GM10266 (cell line): ENCODE measurements around the gene GRIN2D.

ENCODE experiments used
- DNase-seq: peaks from one replicate; pipeline ENCODE4 v3.0.0; 2012; ENCODE audit errors: extremely low spot score
- TF ChIP-seq, protein P1 (sequence below): IDR thresholded peaks from 2 replicates; pipeline ENCODE4 v1.5.1; 2012; ENCODE audit warnings: mild to moderate bottlenecking, low read depth; ENCODE audit not compliant: control insufficient read depth, insufficient read depth; ENCODE audit errors: missing control alignments

Gene GRIN2D

GRCh38 chr19:48353677-48354076 is 39.8 kb upstream of the GRIN2D start:
- DNase-seq, result no peak
- TF ChIP-seq, protein P1, sequence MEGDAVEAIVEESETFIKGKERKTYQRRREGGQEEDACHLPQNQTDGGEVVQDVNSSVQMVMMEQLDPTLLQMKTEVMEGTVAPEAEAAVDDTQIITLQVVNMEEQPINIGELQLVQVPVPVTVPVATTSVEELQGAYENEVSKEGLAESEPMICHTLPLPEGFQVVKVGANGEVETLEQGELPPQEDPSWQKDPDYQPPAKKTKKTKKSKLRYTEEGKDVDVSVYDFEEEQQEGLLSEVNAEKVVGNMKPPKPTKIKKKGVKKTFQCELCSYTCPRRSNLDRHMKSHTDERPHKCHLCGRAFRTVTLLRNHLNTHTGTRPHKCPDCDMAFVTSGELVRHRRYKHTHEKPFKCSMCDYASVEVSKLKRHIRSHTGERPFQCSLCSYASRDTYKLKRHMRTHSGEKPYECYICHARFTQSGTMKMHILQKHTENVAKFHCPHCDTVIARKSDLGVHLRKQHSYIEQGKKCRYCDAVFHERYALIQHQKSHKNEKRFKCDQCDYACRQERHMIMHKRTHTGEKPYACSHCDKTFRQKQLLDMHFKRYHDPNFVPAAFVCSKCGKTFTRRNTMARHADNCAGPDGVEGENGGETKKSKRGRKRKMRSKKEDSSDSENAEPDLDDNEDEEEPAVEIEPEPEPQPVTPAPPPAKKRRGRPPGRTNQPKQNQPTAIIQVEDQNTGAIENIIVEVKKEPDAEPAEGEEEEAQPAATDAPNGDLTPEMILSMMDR, result no peak

GRCh38 chr19:48354332-48354992 is 39.0 kb upstream of the GRIN2D start:
- DNase-seq, result no peak
- TF ChIP-seq, protein P1, result no peak

GRCh38 chr19:48355365-48355954 is 38.0 kb upstream of the GRIN2D start:
- DNase-seq, result no peak
- TF ChIP-seq, protein P1, result no peak

DNA sequence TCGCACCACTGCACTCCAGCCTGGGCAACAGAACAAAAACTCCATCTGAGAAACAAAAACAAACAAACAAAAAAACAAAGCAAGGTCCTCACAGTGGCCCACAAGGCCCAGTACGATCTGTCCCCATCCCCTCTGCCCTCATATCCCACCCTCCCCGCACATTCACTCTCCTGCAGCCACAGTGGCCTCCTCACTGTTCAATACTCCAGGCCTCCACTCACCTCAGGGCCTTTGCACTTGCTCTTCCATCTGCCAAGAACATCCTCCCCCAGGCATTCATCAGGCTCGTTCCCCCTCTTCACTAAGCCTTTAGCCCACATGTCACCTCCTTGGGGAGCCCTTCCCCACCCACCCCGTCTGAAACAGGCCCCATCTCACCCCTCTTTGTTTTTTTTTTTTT is 34.3 kb upstream of the GRIN2D start:
- no peak for DNase-seq
- TF ChIP-seq, protein P1, result no peak

- DNase-seq, result no peak
- TF ChIP-seq, protein P1, result no peak
Measured at GRCh38 chr19:48361912-48362311, 31.6 kb upstream of the GRIN2D start.

DNA sequence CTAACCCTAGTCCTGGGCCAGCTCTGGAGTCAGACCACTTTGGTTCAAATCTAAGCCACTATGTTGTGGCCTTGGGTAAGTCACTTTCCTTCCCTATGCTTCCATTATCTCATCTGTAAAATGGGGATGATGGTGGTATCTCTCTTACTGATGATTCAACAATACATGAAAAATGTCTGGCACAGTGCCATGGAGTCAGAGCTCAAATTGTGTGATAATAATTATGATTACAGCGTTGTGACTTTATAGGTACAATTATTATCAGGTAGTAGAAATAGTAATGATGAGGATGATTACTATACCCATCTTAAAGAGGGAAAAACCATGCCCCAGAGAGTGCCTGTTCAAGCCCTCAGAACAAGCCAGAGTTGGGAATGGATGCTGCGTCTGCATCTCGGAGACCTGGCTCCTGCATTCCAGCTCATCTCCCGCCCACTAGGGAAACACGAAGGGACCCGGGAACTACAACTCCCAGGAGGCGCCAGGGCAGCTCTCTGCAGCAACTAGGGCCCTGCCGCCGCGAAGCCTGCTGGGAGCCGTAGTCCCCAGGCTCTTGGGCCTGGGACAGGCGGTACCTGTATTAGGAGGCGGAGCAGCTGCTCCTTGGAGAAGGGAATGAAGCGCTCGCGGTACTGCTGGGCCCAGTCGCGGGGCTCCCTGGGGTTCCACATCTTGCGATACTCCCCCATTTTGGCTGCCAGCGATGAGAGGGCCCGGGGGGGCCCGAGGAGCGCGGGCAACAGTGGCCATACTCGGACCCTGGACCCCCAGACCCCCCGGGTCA is 30.6 kb upstream of the GRIN2D start:
- DNase-seq, result peak; percentile 85
- TF ChIP-seq, protein P1, result no peak

DNA sequence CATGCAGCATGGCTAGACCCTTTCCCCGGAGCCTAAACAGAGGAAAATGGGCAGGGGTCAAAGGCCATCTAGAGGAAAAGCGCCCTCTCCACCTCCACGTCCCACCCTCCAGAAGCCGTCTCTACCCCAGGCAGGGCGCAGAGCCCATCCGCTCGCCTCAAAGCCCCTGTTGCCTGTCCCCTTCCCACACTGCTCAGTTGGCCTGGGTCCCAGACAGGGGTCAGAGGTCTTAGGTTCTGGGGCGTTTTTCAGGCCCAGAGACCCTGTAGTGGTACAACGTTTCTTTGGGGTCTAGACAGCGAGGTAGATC is 30.0 kb upstream of the GRIN2D start:
- TF ChIP-seq, protein P1, result no peak
- DNase-seq, result no peak
